ACC112 (cell line): ENCODE measurements around the gene CALN1.

ENCODE experiments used
- H2AFZ ChIP-seq: fragments of 200-600 bp; sonication (generic); one replicate; pipeline ENCODE4 v1.6.0; 2017; ENCODE audit warnings: antibody characterized with exemption, low read length; ENCODE audit not compliant: unreplicated experiment
- H3K27ac ChIP-seq: fragments of 200-600 bp; sonication (generic); 2 replicates; pipeline ENCODE4 v1.5.1; 2014; ENCODE audit warnings: low read depth, mild to moderate bottlenecking, antibody characterized with exemption, low read length, moderate library complexity
- H3K27me3 ChIP-seq: fragments of 200-600 bp; sonication (generic); 2 replicates; pipeline ENCODE4 v1.6.1; 2014; ENCODE audit warnings: mild to moderate bottlenecking, antibody characterized with exemption, low read length, moderate library complexity, mixed read lengths; ENCODE audit not compliant: insufficient read depth
- H3K36me3 ChIP-seq: fragments of 200-600 bp; sonication (generic); 2 replicates; pipeline ENCODE4 v1.6.1; 2016; ENCODE audit warnings: mild to moderate bottlenecking, antibody characterized with exemption, low read length, moderate library complexity, mixed read lengths; ENCODE audit not compliant: insufficient read depth
- H3K4me1 ChIP-seq: fragments of 200-600 bp; sonication (generic); one replicate; pipeline ENCODE4 v1.6.1; 2016; ENCODE audit warnings: low read length, mixed read lengths; ENCODE audit not compliant: insufficient read depth, unreplicated experiment, control insufficient read depth
- H3K4me3 ChIP-seq: fragments of 200-600 bp; sonication (generic); 2 replicates; pipeline ENCODE4 v1.5.1; 2014; ENCODE audit warnings: mild to moderate bottlenecking, low read depth, low read length
- H3K79me2 ChIP-seq: fragments of 200-600 bp; sonication (generic); one replicate; pipeline ENCODE4 v1.6.0; 2016; ENCODE audit warnings: low read length; ENCODE audit not compliant: control insufficient read depth, unreplicated experiment, insufficient read depth

CALN1 gene

DNA sequence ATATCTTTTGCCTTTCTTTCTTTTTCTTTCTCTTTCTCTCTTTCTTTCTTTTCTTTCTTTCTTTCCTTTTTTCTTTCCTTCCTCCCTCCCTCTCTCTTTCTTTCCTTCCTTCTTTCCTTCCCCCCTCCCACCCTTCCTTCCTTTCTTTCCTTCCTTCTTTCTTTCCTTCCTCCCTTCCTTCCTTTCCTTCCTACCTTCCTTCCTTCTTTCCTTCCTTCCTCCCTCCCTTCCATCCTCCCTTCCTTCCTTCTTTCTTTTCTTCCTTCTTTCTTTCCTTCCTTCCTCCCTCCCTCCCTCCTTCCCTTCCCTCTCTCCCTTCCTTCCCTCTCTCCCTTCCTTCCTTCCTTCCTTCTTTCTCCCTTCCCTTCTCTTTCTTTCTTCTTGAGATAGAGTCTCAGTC, 25.5 kb upstream of the CALN1 start:
- Histone ChIP-seq H3K27me3 (no peaks in the 10 kb centered on the region), H3K4me3 (no peak overlapping the region), H3K36me3 (no peaks in the 10 kb centered on the region), H3K4me1 (no peaks in the 10 kb centered on the region), H3K27ac (no peak overlapping the region), H2AFZ (no peak overlapping the region), H3K79me2 (no peaks in the 10 kb centered on the region)

DNA sequence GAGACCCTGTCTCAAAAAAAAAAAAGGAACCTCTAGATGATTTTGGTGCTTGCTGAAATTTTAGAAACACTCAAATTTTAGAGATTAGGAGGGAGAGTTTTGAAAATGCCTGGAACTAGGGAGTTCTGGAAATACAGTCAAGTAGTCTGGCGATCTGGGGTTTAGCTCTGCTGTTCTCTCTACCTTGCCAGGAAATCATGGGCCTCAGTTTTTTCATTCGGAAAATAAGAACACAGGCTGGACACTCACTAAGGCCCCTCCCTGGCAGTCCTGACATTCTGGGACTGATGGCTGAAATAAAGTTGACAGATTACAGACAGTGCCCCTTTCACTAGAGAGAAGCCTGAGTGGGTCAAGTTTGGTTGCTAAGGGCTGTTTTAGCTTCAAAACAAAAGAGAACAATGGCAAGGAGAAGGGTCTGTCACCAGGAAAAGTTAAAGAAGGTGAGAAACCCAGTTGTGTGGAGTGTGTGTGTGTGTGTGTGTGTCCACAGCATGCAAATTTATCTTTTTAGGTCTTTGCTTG, 25.0 kb upstream of the CALN1 start:
- Histone ChIP-seq H3K4me1 (no peaks in the 10 kb centered on the region), H3K27ac (no peak overlapping the region), H3K4me3 (no peak overlapping the region), H3K79me2 (no peaks in the 10 kb centered on the region), H3K27me3 (no peaks in the 10 kb centered on the region), H2AFZ (no peak overlapping the region), H3K36me3 (no peaks in the 10 kb centered on the region)

DNA sequence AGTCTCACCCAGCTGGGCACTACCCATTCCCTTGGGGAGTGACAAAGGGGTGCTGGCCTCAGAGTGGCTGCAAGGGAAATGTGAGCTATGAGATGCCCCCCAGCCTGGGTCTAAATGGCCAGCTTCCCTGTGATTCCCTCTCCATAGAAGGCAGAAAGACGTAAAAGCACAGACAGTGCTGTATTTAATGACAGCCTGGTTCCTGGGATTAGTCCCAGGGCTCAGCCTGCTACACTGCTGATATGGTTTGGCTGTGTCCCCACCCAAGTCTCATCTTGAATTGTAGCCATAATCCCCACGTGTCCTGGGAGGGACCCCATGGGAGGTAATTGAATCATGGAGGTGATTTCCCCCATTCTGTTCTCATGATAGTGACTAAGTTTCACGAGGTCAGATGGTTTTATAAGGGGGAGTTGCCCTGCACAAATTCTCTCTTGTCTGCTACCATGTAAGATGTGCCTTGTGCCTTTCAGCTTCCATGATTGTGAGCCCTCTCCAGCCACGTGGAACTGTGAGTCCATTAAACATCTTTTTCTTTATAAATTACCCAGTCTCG, 23.9 kb upstream of the CALN1 start:
- H3K4me1 ChIP-seq = no peaks in the 10 kb centered on the region
- no peaks in the 10 kb centered on the region for H3K36me3 ChIP-seq
- no peaks in the 10 kb centered on the region for H3K27me3 ChIP-seq
- no peak overlapping the region for H2AFZ ChIP-seq
- H3K27ac ChIP-seq = no peak overlapping the region
- no peak overlapping the region for H3K4me3 ChIP-seq
- H3K79me2 ChIP-seq = no peaks in the 10 kb centered on the region

DNA sequence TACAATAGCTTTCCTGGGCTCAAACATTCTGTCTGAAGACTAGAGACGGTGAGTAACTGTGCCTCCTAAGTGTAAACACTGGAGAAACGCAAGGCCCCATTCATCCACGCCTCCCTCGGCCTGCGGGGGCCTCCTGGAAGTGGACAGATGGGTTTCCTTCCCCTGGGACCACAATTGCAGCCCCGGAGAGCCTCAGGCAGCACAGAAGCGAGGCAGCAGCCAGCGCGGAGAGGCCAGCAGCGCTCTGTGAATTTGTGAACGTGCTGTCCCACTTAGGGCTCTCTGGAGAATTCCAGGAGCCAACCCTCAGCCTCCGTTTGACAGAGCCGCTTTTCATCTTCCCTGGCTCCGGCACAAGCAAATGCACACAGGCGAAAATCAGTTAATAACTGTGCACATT, 23.2 kb upstream of the CALN1 start:
- Histone ChIP-seq H3K36me3 (no peaks in the 10 kb centered on the region), H3K4me1 (no peaks in the 10 kb centered on the region), H3K79me2 (no peaks in the 10 kb centered on the region), H3K27ac (no peak overlapping the region), H3K27me3 (no peaks in the 10 kb centered on the region), H2AFZ (no peak overlapping the region), H3K4me3 (no peak overlapping the region)

DNA sequence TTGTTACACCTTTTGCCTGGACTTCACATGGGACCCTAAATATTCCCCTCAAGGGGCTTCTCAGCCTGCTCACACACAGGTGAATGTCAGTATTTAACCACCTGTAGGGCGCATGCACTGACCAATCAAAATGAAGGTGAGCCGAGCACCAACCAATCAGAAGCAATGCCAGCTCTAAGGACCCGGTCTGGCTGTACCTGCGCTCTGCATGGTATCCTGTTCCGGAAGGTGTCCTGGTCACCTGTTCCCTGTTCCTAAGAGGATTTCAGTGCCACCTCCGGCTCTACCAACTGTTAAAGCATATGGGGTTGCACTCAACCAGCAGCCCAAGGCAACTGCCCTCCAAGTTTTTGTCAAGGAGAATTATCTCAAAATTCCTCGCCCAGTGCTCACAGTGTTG, 18.4 kb upstream of the CALN1 start:
- H3K79me2 ChIP-seq = no peaks in the 10 kb centered on the region
- H3K4me1 ChIP-seq = no peaks in the 10 kb centered on the region
- H3K27ac ChIP-seq = no peak overlapping the region
- H3K4me3 ChIP-seq = no peak overlapping the region
- H2AFZ ChIP-seq = no peak overlapping the region
- H3K36me3 ChIP-seq = no peaks in the 10 kb centered on the region
- no peaks in the 10 kb centered on the region for H3K27me3 ChIP-seq

DNA sequence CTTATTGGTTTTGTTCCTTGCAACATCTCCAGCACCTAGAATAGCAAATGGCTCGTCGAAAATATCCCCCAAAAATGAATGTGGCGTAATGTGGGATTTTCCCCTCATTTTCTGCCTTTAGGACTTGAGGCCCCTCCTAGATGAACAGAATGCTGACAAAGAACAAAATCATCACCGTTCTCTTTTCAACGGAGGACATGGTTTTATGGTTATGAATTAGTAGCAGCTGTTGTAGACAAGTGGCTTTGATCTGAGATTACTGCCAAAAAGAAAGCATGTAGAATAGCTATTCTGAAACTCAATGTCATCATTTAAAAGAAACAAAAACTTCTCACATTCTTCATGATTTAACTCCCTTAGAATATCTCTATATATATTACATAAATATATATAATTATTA, 17.2 kb upstream of the CALN1 start:
- H3K4me3 ChIP-seq = no peak overlapping the region
- no peaks in the 10 kb centered on the region for H3K27me3 ChIP-seq
- H3K27ac ChIP-seq = no peak overlapping the region
- H2AFZ ChIP-seq = no peak overlapping the region
- H3K4me1 ChIP-seq = no peaks in the 10 kb centered on the region
- H3K79me2 ChIP-seq = no peaks in the 10 kb centered on the region
- H3K36me3 ChIP-seq = no peaks in the 10 kb centered on the region

DNA sequence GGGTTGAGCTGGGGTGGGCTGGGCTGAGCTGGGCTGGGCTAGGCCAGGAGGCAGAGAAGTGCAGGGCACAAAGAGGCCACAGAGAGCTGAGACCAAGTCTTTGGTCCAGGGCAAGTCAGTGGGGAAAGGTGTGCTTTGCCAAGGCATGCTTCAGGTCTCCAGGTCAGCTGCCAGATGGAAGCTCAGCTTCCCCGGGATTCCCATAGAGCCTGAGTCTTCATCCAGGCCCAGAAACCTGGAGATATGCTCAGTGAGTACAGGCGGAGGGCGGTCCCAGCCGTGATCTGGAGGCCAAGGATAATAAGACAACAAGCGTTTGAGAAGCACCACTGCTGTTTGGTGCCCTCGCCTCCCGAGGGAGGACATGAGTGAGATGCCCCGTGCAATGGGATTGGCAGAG, 4.7 kb upstream of the CALN1 start:
- no peaks in the 10 kb centered on the region for H3K36me3 ChIP-seq
- H3K27ac ChIP-seq = no peak overlapping the region
- H3K27me3 ChIP-seq = no peaks in the 10 kb centered on the region
- no peak overlapping the region for H2AFZ ChIP-seq
- no peak overlapping the region for H3K4me3 ChIP-seq
- no peaks in the 10 kb centered on the region for H3K79me2 ChIP-seq
- no peaks in the 10 kb centered on the region for H3K4me1 ChIP-seq

DNA sequence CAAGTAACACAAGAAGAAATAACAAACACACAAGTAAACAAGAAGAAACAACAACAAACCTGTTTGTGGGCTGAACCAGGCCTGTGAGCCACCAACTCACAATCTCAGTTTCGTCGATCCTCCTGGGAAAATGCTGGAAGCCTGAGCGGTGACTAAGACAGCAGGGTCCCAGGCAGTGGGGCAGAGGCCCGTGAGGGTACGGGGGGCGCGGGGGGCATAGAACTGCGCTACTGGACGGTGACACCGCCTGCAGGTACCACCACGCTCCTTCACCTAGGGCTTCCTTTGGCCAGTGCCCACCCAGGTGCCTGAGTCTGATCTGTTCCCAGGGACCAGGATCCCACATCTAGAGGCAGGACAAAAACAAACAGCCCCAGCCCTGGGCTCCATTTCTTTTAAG, 3.4 kb upstream of the CALN1 start:
- Histone ChIP-seq H3K27ac (no peak overlapping the region), H3K27me3 (no peaks in the 10 kb centered on the region), H3K79me2 (no peaks in the 10 kb centered on the region), H3K4me3 (no peak overlapping the region), H3K4me1 (no peaks in the 10 kb centered on the region), H3K36me3 (no peaks in the 10 kb centered on the region), H2AFZ (no peak overlapping the region)

DNA sequence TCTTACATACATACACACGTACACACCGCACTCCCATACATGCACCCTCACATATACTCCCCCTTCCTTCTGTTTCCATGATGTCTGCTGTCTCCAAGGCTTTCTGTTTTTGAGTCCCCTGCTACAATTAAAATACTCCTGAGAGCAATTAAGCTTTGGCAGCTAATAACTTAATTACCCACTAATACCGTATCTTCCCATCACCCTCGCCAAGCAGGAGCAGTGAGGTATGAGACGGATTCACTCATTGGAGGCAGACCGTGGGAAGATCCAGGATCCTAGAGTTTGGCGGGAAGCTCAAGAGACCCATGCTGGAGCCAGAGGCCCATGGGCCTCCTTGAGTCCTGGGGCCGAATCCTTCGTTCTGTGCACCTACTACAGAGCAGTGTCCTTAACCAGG, 1.7 kb upstream of the CALN1 start:
- H3K27me3 ChIP-seq = no peaks in the 10 kb centered on the region
- no peak overlapping the region for H2AFZ ChIP-seq
- no peak overlapping the region for H3K4me3 ChIP-seq
- H3K27ac ChIP-seq = no peak overlapping the region
- H3K4me1 ChIP-seq = no peaks in the 10 kb centered on the region
- no peaks in the 10 kb centered on the region for H3K79me2 ChIP-seq
- no peaks in the 10 kb centered on the region for H3K36me3 ChIP-seq

DNA sequence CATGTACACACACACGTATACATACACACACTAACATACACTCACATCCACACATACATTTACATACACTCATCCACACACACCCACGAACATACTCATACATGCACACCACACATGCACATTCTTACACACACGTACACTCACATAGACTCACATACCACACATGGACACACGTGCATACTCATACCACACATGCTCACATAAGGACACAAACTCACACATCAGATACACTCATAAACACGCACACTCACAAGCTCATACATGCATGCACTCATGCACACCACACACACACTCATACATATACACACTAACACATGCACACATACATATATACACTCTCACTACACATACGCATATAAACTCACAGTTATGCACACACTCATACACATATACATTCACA, 1.2 kb upstream of the CALN1 start:
- Histone ChIP-seq H3K79me2 (no peaks in the 10 kb centered on the region), H3K27me3 (no peaks in the 10 kb centered on the region), H3K27ac (no peak overlapping the region), H3K36me3 (no peaks in the 10 kb centered on the region), H3K4me1 (no peaks in the 10 kb centered on the region), H2AFZ (no peak overlapping the region), H3K4me3 (no peak overlapping the region)

DNA sequence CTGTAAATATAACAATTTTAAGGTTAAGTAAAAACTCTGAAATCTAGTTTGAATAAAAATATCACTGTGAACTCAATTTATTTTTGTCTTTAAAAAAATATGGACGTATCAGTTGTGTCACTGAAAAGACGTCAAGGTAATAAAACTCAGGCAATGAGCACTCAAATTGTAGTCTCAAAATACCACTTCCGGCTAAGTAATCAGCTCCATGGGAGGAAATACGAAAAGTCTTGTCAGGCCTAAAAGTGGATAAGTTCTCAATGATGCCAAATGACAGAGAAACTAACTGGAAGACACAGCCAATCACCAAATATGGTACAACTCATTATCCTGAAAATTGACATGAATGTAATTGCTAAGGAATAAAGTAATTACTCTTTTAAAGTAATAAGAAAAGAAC, 719 bp downstream of the CALN1 start:
- Histone ChIP-seq H2AFZ (no peak overlapping the region), H3K27me3 (no peaks in the 10 kb centered on the region), H3K27ac (no peak overlapping the region), H3K36me3 (no peaks in the 10 kb centered on the region), H3K4me3 (no peak overlapping the region), H3K4me1 (no peaks in the 10 kb centered on the region), H3K79me2 (no peaks in the 10 kb centered on the region)
